Muscle layer of duodenum (tissue), 2 donors: Measurements from ENCODE around the gene SLC35A1.

Experiments
- H3K27ac ChIP-seq: one replicate; pipeline ENCODE4 v1.7.0; 2013; ENCODE audit warnings: mild to moderate bottlenecking, low read length
- H3K27me3 ChIP-seq: one replicate; pipeline ENCODE4 v1.7.0; 2013; ENCODE audit warnings: low read depth, mild to moderate bottlenecking, control low read depth, low read length
- H3K36me3 ChIP-seq, 2 donors: one replicate each; pipeline ENCODE4 v1.7.0; 2013; ENCODE audit warnings: low read length in 2 of 2, control low read depth in 1 of 2, mild to moderate bottlenecking in 1 of 2; ENCODE audit not compliant: insufficient read depth in 2 of 2, control insufficient read depth in 1 of 2
- H3K4me1 ChIP-seq, 2 donors: one replicate each; pipeline ENCODE4 v1.7.0; 2013; ENCODE audit warnings: low read length in 2 of 2, mild to moderate bottlenecking in 2 of 2, control low read depth in 1 of 2, moderate library complexity in 1 of 2; ENCODE audit not compliant: insufficient read depth in 2 of 2, control insufficient read depth in 1 of 2
- H3K4me3 ChIP-seq, 2 donors: one replicate each; pipeline ENCODE4 v1.7.0; 2013; ENCODE audit warnings: low read length in 2 of 2, low read depth in 1 of 2, mild to moderate bottlenecking in 1 of 2
- H3K9me3 ChIP-seq, 2 donors: one replicate each; pipeline ENCODE4 v1.7.0; 2013; ENCODE audit warnings: low read length in 2 of 2, control low read depth in 1 of 2, mild to moderate bottlenecking in 1 of 2; ENCODE audit not compliant: control insufficient read depth in 1 of 2
- donor health status: healthy.

Gene SLC35A1

GRCh38 chr6:87529221-87529620 lies 56.4 kb downstream of the SLC35A1 start:
- H3K4me3 ChIP-seq, result no peak overlapping the region
- H3K4me1 ChIP-seq, result no peaks in the 10 kb centered on the region
- H3K9me3 ChIP-seq, result no peaks in the 10 kb centered on the region
- no peaks in the 10 kb centered on the region for H3K27me3 ChIP-seq
- H3K36me3 ChIP-seq, result peaks cover 10 to 23% of the 10 kb centered on the region in 2 donors
- no peak overlapping the region for H3K27ac ChIP-seq

GRCh38 chr6:87534377-87535047 lies 61.7 kb downstream of the SLC35A1 start:
- Histone ChIP-seq H3K27ac (no peak overlapping the region), H3K4me3 (no peak overlapping the region), H3K4me1 (no peaks in the 10 kb centered on the region), H3K36me3 (peaks cover 15 to 18% of the 10 kb centered on the region in 2 donors), H3K27me3 (no peaks in the 10 kb centered on the region), H3K9me3 (no peaks in the 10 kb centered on the region)

- Histone ChIP-seq H3K4me3 (no peak overlapping the region), H3K4me1 (no peaks in the 10 kb centered on the region), H3K27ac (no peak overlapping the region), H3K36me3 (peaks cover 10 to 18% of the 10 kb centered on the region in 2 donors), H3K27me3 (no peaks in the 10 kb centered on the region), H3K9me3 (no peaks in the 10 kb centered on the region)
Measured at GRCh38 chr6:87538510-87539260, 65.9 kb downstream of the SLC35A1 start.

- Histone ChIP-seq H3K36me3 (peaks cover 14 to 15% of the 10 kb centered on the region in 2 donors), H3K27ac (no peak overlapping the region)
Measured at GRCh38 chr6:87539554-87539953, 66.8 kb downstream of the SLC35A1 start.

GRCh38 chr6:87540539-87540938 lies 67.8 kb downstream of the SLC35A1 start:
- Histone ChIP-seq H3K27me3 (no peaks in the 10 kb centered on the region), H3K4me3 (no peak overlapping the region), H3K4me1 (no peaks in the 10 kb centered on the region), H3K36me3 (peaks cover 19 to 20% of the 10 kb centered on the region in 2 donors), H3K27ac (no peak overlapping the region), H3K9me3 (no peaks in the 10 kb centered on the region)

More at GRCh38 chr6:87539554-87539953, 66.8 kb downstream of the SLC35A1 start:
- no peaks in the 10 kb centered on the region for H3K9me3 ChIP-seq
- H3K27me3 ChIP-seq, result no peaks in the 10 kb centered on the region
- H3K4me1 ChIP-seq, result no peaks in the 10 kb centered on the region
- H3K4me3 ChIP-seq, result no peak overlapping the region

- peaks cover 19 to 24% of the 10 kb centered on the region in 2 donors for H3K36me3 ChIP-seq
- no peak overlapping the region for H3K4me3 ChIP-seq
- no peak overlapping the region for H3K27ac ChIP-seq
- no peaks in the 10 kb centered on the region for H3K9me3 ChIP-seq
- no peaks in the 10 kb centered on the region for H3K4me1 ChIP-seq
- no peaks in the 10 kb centered on the region for H3K27me3 ChIP-seq
Measured at GRCh38 chr6:87541041-87541440, 68.3 kb downstream of the SLC35A1 start.

GRCh38 chr6:87541744-87542143 lies 69.0 kb downstream of the SLC35A1 start:
- no peaks in the 10 kb centered on the region for H3K27me3 ChIP-seq
- no peaks in the 10 kb centered on the region for H3K9me3 ChIP-seq
- H3K27ac ChIP-seq, result no peak overlapping the region
- H3K4me1 ChIP-seq, result no peaks in the 10 kb centered on the region
- H3K36me3 ChIP-seq, result peaks cover 19 to 28% of the 10 kb centered on the region in 2 donors
- H3K4me3 ChIP-seq, result no peak overlapping the region

- no peak overlapping the region for H3K27ac ChIP-seq
- no peaks in the 10 kb centered on the region for H3K4me1 ChIP-seq
- H3K36me3 ChIP-seq, result peaks cover 17 to 28% of the 10 kb centered on the region in 2 donors
- H3K27me3 ChIP-seq, result no peaks in the 10 kb centered on the region
- no peak overlapping the region for H3K4me3 ChIP-seq
- H3K9me3 ChIP-seq, result no peaks in the 10 kb centered on the region
Measured at GRCh38 chr6:87543696-87544473, 71.1 kb downstream of the SLC35A1 start.

- Histone ChIP-seq H3K9me3 (no peaks in the 10 kb centered on the region), H3K27me3 (no peaks in the 10 kb centered on the region), H3K4me1 (no peaks in the 10 kb centered on the region), H3K27ac (no peak overlapping the region), H3K4me3 (no peak overlapping the region), H3K36me3 (peaks cover 17 to 28% of the 10 kb centered on the region in 2 donors)
Measured at GRCh38 chr6:87544474-87544735, 71.6 kb downstream of the SLC35A1 start.

- Histone ChIP-seq H3K36me3 (peaks cover 15 to 27% of the 10 kb centered on the region in 2 donors), H3K27ac (no peak overlapping the region), H3K4me3 (no peak overlapping the region), H3K9me3 (no peaks in the 10 kb centered on the region), H3K4me1 (no peaks in the 10 kb centered on the region), H3K27me3 (no peaks in the 10 kb centered on the region)
Measured at GRCh38 chr6:87551799-87552198, 79.0 kb downstream of the SLC35A1 start.

GRCh38 chr6:87553159-87553765 lies 80.5 kb downstream of the SLC35A1 start:
- no peaks in the 10 kb centered on the region for H3K27me3 ChIP-seq
- peaks cover 15 to 27% of the 10 kb centered on the region in 2 donors for H3K36me3 ChIP-seq
- H3K27ac ChIP-seq, result no peak overlapping the region

More at GRCh38 chr6:87553159-87553765, 80.5 kb downstream of the SLC35A1 start:
- H3K4me3 ChIP-seq, result no peak overlapping the region
- H3K9me3 ChIP-seq, result no peaks in the 10 kb centered on the region
- H3K4me1 ChIP-seq, result no peaks in the 10 kb centered on the region
